Type B pancreatic cell (in vitro differentiated cells): ENCODE measurements around the gene GAPDH. TPM values are rescaled to one million over a fixed set of nuclear protein-coding genes. Genes with fewer than 3 reads are reported as not detected.
"Not testable (repeated sequence)": the region's sequence is repeated elsewhere in the genome, so short reads cannot be mapped to it uniquely, and the experiment has no call there.

ENCODE experiments used
- DNase-seq: peaks from one replicate; pipeline ENCODE4 v3.0.0; 2021; ENCODE audit warnings: mixed read lengths; ENCODE audit not compliant: unreplicated experiment; ENCODE audit errors: extremely low spot score
- H3K27ac Mint-ChIP-seq: 2 replicates; pipeline ENCODE4 v1.8.0; 2021; ENCODE audit warnings: mild to moderate bottlenecking, mixed read lengths
- H3K27me3 Mint-ChIP-seq: 2 replicates; pipeline ENCODE4 v1.8.0; 2021; ENCODE audit warnings: mixed read lengths
- H3K36me3 Mint-ChIP-seq: 2 replicates; pipeline ENCODE4 v1.8.0; 2021; ENCODE audit warnings: mixed read lengths
- H3K4me1 Mint-ChIP-seq: one replicate; pipeline ENCODE4 v1.8.0; 2021; ENCODE audit warnings: mixed read lengths; ENCODE audit not compliant: unreplicated experiment
- H3K4me3 Mint-ChIP-seq: 2 replicates; pipeline ENCODE4 v1.8.0; 2021; ENCODE audit warnings: mild to moderate bottlenecking, mixed read lengths
- H3K9me3 Mint-ChIP-seq: 2 replicates; pipeline ENCODE4 v1.8.0; 2021; ENCODE audit warnings: mixed read lengths
- total RNA-seq: library from RNA; stranded (reverse); gene quantifications from 2 replicates; pipeline ENCODE4 v1.2.1, GENCODE V29; 2021; ENCODE audit warnings: low replicate concordance
- TF ChIP-seq, protein P1 (sequence below): fragments of 200-600 bp; sonication (generic); conservative IDR thresholded peaks from 2 replicates; pipeline ENCODE4 v1.5.0; 2021; ENCODE audit warnings: antibody characterized with exemption, mild to moderate bottlenecking

The GAPDH gene
- total RNA-seq, 1 donor from 2014 or later = 2,317 TPM

DNA sequence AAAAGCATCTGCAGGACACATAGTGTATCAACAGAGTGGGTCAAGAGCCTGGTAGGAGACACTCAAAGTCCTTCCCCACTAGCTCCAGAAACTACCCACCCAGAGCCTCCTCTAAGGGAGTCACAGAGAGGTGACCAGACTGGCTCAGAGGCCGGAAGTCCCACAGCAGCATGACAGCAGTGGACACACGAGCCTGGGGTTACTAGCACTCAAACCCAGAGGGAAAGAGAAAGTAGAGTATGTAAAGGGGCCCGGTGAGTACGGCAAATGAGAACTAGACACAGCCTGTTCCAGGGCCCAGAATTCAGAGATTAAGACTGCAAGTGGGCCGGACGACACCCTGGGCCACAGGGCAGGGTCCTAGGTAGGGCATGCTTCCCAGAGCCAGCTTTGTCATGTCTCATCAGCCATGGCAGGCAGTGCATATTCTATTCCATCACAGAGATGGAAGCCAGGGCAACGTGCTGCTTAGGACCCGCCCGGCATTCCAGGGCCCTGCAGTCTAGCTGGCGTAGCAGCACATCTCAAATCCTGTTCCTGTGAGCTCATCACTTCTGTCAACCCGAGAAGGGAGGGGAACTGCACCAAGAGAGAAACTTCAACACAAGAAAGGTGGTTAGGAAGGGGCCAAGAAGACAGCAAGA lies 17.3 kb downstream of the GAPDH start:
- Mint-ChIP-seq H3K4me1 (peaks cover 26% of the 10 kb centered on the region), H3K9me3 (no peaks in the 10 kb centered on the region), H3K27ac (peak overlapping the region; percentile 94), H3K4me3 (peak overlapping the region; percentile 52), H3K27me3 (peaks cover 14% of the 10 kb centered on the region), H3K36me3 (peaks cover 7% of the 10 kb centered on the region)
- no peak for DNase-seq
- TF ChIP-seq, protein P1, sequence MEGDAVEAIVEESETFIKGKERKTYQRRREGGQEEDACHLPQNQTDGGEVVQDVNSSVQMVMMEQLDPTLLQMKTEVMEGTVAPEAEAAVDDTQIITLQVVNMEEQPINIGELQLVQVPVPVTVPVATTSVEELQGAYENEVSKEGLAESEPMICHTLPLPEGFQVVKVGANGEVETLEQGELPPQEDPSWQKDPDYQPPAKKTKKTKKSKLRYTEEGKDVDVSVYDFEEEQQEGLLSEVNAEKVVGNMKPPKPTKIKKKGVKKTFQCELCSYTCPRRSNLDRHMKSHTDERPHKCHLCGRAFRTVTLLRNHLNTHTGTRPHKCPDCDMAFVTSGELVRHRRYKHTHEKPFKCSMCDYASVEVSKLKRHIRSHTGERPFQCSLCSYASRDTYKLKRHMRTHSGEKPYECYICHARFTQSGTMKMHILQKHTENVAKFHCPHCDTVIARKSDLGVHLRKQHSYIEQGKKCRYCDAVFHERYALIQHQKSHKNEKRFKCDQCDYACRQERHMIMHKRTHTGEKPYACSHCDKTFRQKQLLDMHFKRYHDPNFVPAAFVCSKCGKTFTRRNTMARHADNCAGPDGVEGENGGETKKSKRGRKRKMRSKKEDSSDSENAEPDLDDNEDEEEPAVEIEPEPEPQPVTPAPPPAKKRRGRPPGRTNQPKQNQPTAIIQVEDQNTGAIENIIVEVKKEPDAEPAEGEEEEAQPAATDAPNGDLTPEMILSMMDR = no peak

DNA sequence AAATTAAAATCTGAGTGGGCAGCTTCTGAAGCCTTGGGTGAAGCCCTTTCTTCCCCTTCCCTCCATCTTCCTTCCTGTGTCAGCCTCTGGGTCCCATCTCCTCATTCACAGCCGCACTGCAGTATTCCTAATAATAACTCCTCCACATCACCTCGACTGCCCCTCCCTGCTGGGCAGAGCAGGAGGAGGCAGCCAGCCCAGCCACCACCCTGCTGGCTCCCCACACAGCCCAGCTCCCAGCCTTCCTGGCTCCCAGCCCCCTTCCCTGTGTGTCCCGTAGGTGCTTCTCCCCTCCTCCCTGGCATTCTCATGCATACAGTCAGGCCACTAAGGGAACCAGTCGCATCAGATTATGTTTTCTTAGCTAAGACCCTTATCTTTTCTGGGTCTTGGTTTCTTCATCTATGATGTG lies 17.8 kb downstream of the GAPDH start:
- Mint-ChIP-seq H3K4me1 (peaks cover 26% of the 10 kb centered on the region), H3K27me3 (peaks cover 15% of the 10 kb centered on the region), H3K27ac (peak overlapping the region; percentile 94), H3K36me3 (peaks cover 9% of the 10 kb centered on the region), H3K4me3 (peak overlapping the region; percentile 52), H3K9me3 (no peaks in the 10 kb centered on the region)
- no peak for DNase-seq
- TF ChIP-seq, protein P1 = no peak

DNA sequence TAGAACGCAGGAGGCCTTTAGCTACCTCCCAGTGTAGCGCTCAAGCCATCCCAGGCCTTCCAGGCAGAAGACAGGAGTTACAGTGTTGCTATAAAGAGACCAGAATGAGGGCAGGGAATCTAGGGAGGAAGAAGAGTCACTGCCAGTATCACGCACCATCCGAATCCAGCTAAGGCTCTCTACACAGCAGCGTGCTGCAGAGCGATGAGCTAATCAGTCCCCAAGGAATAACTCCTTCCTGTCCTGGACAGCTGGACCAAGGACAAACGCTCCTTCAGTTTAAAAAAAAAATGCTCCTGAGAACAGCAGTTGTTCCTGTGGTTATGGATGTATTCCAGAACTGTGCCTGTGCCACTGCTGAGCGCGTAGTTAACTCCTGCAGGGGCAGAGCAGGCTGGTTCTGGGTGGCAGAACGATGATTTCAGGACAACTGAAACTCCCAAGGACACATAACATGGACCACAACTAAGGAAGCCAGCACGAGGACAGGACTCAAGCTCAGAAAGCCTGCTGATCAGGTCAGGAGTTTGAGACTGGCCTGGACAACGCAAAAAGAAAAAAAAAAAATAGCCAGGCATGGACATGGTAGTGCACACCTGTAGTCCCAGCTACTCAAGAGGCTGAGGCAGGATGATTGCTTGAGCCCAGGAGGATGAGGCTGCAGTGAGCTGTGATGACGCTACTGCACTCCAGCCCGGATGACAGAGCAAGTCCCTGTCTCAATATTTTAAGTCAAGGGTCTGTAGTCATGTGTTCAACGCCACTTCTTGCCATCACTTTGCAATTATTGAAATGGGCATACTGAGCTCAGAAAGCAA lies 18.9 kb downstream of the GAPDH start:
- Mint-ChIP-seq H3K27ac (peak overlapping the region; percentile 94), H3K9me3 (no peaks in the 10 kb centered on the region), H3K4me1 (peaks cover 26% of the 10 kb centered on the region), H3K27me3 (peaks cover 15% of the 10 kb centered on the region), H3K36me3 (peaks cover 9% of the 10 kb centered on the region), H3K4me3 (peak overlapping the region; percentile 50)
- TF ChIP-seq, protein P1 = no peak
- DNase-seq = no peak

DNA sequence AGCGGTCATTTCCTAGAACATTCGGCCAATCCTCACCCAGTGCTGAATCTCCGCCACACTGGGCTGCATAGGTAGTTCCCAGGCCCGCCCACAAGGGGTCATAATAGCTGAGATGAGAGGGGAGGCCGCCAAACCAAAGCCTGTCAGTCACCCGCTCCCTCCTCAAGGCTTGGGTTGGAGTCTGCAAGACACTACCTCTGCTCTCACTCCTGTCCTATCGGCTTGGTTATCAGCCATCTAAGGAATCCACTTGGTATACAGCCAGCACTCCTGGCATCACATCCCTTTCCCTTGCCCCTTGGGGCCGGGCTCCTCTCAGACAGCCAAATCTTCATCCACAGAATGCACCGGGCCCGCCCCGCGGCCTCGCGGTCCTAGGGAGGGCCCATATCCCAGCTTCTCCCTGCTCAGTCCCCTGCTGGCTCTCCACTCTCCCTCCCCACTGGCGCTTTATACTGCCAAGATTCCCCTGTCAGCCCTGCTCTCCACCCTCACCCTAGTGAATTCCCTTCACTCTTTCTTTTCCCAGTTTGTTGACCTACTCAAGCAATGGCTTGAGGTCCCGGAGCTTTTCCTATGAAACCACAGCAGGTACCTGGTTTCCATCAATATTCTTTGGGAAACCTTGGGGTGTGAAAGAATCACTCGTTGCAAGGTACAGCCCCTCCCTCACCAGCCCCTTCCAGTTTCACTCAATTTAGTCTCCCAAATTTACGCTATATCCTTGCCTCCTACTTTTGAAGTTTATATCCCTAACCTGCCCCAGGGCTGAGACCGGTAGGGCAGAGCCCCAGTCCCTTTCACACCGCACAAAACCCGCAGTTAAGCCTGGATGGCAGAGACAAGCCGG lies 20.1 kb downstream of the GAPDH start:
- Mint-ChIP-seq H3K27me3 (peaks cover 15% of the 10 kb centered on the region), H3K9me3 (no peaks in the 10 kb centered on the region), H3K4me3 (peak overlapping the region; percentile 89), H3K4me1 (peaks cover 26% of the 10 kb centered on the region), H3K27ac (peak overlapping the region; percentile 79), H3K36me3 (peaks cover 11% of the 10 kb centered on the region)
- DNase-seq = no peak
- TF ChIP-seq, protein P1 = peak; percentile 79

DNA sequence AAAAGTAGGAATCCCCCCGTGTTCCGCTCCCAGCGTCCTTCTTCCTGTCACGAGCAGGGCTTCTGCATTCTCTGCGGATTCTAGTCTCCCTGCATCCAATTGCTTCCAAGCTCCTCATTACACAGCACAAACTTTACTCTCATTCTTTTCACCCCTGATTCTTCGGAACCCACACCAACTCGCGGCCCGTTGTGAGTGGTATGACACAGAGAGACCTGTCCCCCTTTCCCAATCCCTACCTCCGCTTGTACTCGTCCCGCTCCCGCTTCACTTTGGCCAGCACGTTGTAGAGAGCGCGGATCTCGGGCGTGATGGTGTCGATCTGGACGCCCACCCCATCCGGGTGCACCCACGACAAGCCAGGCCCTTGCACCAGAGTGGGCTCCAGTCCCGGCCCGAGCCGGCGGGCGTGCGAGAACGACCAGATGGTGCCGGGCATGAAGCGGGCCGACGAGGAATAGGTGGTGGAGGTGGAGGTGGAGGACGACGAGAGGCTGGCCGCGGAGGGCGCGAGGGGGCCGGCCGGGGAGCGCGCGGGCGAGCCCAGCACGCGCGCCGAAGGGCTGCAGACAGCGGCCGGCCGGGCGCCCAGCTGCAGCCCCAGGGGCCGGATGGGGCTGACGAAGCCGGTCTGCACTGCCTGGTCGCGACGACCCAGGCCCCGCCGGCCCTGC lies 20.8 kb downstream of the GAPDH start:
- Mint-ChIP-seq H3K27ac (peak overlapping the region; percentile 79), H3K4me3 (peak overlapping the region; percentile 89), H3K4me1 (peaks cover 26% of the 10 kb centered on the region), H3K9me3 (no peaks in the 10 kb centered on the region), H3K36me3 (peaks cover 18% of the 10 kb centered on the region), H3K27me3 (peaks cover 15% of the 10 kb centered on the region)
- DNase-seq = no peak
- TF ChIP-seq, protein P1 = no peak

DNA sequence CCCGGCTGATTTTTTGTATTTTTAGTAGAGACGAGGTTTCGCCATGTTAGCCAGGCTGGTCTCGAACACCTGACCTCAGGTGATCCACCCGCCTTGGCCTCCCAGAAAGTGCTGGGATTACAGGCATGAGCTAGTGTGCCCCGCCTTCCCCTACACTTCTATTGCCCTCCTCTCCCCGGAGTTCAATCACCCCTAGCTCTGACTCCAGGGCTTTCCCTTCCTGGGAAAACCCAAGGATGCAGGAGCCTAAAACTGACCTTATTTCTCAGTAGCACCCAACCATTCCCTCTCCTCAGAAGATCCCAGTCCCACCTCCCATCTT lies 22.1 kb downstream of the GAPDH start:
- Mint-ChIP-seq H3K4me1 (peaks cover 26% of the 10 kb centered on the region), H3K36me3 (peaks cover 24% of the 10 kb centered on the region), H3K4me3 (peak overlapping the region; percentile 53), H3K27me3 (peaks cover 15% of the 10 kb centered on the region)
- not testable (repeated sequence) for DNase-seq, H3K27ac Mint-ChIP-seq, H3K9me3 Mint-ChIP-seq
